OCI-LY3 (cell line): ENCODE results near the gene KIAA1191.

Experiments used
- EZH2phosphoT487 ChIP-seq: fragments of 200-600 bp; shearing (Covaris generic); IDR thresholded peaks from 2 replicates; pipeline ENCODE4 v1.6.1; 2018; ENCODE audit warnings: antibody characterized with exemption, mixed run types, low read depth
- TF ChIP-seq, protein P1 (sequence below): fragments of 200-600, 300-600 bp; sonication (generic); IDR thresholded peaks from 2 replicates; pipeline ENCODE4 v1.5.1; 2014; ENCODE audit warnings: antibody characterized with exemption, low read length, low read depth

DNA sequence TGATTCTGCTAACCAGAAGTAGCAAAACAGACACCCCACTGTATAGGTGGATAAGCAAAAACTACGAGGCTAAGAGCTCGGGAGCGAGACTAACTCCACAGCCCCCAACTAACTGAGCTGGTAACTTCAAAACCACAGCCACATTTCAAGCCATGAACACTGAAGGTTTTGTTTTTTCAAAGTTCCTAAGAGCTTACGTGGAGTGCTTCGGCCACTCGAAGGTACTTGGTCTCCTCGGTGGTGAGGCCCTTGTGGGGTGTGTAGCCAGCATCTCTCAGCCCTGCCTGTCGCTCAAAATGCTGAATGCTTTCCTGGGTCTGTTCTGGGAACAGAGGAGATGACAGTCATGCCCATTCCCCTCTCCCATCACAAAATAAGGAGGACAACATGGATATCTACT, 11.1 kb downstream of the KIAA1191 start:
- TF ChIP-seq, protein P1, sequence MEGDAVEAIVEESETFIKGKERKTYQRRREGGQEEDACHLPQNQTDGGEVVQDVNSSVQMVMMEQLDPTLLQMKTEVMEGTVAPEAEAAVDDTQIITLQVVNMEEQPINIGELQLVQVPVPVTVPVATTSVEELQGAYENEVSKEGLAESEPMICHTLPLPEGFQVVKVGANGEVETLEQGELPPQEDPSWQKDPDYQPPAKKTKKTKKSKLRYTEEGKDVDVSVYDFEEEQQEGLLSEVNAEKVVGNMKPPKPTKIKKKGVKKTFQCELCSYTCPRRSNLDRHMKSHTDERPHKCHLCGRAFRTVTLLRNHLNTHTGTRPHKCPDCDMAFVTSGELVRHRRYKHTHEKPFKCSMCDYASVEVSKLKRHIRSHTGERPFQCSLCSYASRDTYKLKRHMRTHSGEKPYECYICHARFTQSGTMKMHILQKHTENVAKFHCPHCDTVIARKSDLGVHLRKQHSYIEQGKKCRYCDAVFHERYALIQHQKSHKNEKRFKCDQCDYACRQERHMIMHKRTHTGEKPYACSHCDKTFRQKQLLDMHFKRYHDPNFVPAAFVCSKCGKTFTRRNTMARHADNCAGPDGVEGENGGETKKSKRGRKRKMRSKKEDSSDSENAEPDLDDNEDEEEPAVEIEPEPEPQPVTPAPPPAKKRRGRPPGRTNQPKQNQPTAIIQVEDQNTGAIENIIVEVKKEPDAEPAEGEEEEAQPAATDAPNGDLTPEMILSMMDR: no peak
- TF ChIP-seq EZH2phosphoT487: no peak
